Stimulated activated CD4-positive, alpha-beta T cell treated with anti-CD3 and anti-CD28 coated beads, Interleukin-15, amount 100 ng/mL, for 48 hours (primary cell): ENCODE data around the gene SMAD7.

Experiments
- DNase-seq, 2 donors: peaks; one replicate each; pipeline ENCODE4 v3.0.0-alpha.2; 2020; ENCODE audit warnings: low read depth in 2 of 2

Gene SMAD7

DNA sequence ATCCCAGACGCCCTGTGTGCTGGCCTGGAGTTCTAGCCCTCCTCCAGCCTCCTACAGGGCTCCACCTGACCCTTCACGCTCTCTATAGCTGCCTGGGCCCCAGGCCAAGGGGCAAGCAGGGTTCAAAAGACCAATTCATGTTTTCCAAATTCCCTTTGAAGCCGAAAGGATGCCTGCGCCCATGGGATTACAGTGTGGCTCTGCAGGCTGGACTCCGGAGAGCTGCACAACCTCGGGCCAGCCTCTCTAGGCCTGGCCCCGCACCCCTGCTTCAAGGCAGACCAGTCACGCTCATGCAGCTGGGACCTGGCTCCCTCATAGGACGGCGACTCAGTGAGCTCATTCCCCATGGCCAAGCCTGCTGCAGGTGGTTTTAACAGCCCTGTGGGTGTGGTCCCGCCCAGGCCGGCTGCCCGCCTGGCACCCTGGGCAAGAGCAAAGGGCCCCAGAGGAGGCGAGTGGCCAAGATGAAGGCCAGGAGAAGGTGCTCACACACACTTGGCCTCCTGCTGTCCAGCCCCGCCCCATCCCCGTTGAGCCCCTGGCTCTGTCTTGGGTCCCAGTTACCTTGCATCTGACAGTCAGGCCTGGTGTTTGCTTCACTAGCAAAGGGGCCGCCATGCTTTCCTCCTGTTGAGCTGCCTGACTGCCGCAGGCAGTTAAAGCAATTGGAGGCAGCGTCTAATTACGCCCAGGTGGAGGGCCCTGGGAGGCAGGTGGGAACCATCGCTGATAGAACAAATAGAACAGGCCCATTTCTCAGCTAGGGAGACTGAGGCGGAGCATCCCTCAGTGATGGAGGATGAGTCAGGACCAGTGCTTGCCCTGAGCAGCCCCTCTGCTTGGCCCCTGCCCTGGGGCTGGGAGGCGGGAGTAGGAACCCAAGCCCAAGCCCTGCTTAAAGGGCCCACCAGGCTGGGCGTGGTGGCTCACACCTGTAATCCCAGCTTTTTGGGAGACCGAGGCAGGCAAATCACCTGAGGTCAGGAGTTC is 56.9 kb downstream of the SMAD7 start:
- no peak for DNase-seq

DNA sequence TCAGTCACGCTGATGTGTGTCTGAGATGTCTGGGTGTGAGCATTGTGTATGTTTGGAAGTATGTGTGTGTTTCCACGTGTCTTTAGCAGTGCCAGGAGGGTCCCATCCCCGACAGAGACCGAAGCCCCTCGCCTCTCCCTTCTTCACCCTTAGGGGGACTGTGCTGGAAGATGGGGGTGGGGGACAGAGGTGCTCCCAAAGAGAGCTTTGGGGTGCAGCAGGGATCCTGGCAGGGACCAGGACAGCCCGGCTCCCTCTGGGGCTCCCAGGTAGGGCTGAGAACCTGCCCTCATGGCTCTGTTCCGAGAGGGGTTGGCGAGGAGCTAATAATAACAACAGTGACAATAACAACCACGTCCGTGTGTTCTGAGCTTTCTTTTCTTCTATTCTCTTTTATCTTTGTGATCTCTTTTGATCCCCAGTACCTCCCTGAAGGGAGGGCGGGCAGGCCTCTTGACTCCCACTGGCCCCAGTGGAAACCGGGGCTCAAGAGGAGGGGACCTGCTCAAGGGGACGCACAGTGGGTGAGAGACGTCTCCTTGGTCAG is 57.6 kb downstream of the SMAD7 start:
- DNase-seq: no peak

DNA sequence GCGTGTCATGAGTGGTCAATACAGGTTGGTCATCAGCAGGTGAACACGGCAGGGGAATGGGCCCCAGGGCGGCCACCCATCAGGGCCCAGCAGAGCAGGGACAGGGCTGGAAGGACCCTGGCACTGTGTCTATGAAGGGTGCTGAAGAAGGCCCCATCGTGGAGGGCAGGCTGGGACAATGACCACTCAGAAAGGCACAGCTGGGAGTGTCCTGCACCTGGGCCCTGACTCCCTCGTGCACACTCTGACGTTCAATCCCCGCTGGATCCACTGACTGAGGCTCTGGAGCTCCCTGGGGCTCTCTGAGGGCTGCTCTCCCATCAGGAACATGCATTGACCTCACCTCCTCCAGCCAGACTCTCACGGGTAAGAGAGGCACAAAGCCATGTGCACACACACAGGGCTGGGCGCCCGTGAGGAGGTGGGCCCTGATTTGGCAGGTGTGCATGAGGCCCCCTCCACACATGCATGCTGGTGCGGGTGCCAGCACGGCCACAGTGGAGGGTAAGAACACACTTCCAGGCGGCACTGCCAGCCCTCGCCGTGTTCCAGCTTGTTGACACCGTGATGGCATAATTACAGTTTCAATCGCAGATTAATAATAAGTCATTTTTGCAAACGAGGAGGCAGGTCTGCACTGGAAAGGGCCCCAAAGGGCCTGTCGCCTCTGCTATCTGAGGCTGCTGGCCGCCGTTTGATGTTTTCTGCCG is 58.5 kb downstream of the SMAD7 start:
- no peak for DNase-seq

DNA sequence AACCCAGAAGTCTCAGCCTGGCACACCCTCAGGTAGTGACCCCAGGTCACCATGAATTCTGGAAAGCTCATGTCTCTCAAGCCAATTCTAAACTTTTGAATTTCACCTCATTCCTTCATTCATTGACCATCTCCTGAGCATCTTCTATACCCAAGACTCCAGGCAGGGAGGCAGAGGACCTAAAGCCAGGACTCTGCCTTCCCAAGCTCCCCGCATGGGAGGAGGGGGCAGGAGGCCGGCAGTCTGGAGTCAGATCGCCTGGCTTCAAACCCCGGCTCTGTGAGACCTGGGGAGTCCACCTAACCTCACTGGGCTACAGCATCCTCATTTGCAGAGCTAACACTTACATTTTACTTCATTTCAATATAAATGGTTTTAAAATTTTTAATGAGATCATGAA is 59.0 kb downstream of the SMAD7 start:
- DNase-seq: no peak

DNA sequence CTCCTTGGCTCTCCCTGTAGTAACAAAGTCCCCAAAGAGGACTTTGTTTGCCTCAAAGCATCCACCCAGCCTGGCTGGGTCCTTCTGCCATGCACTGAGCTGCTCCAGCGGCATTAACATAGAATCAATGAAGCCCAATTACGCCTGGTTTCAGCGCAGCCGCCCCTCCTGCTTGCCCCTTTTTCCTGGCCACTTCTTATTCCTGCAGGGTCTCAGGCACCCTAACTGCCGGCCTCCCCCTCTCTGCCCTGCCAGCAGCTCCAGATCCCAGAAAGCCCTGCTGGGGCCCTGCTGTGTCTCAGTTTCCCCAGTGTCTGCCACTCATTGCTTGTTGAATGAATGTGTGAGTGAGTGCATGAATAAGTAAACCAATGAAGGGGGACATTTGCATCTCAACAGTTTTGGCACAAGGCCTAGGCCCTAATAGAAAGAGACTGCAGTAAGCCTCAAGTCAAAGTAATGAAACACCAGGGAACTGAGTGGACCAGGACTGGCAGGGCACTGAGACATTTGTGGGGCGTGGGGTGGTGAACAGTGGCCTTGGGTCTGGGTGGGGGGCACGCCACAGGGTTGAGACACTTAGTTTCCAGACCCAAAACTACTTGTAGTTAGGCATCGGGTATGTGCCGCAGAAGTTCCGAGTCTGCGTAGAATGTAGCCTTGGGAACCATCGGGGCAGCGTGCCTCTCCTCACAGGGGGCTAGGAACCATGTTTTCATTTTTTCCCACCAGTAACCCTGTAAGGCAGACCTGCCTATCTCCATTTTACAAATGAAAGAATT is 60.6 kb downstream of the SMAD7 start:
- DNase-seq: no peak

DNA sequence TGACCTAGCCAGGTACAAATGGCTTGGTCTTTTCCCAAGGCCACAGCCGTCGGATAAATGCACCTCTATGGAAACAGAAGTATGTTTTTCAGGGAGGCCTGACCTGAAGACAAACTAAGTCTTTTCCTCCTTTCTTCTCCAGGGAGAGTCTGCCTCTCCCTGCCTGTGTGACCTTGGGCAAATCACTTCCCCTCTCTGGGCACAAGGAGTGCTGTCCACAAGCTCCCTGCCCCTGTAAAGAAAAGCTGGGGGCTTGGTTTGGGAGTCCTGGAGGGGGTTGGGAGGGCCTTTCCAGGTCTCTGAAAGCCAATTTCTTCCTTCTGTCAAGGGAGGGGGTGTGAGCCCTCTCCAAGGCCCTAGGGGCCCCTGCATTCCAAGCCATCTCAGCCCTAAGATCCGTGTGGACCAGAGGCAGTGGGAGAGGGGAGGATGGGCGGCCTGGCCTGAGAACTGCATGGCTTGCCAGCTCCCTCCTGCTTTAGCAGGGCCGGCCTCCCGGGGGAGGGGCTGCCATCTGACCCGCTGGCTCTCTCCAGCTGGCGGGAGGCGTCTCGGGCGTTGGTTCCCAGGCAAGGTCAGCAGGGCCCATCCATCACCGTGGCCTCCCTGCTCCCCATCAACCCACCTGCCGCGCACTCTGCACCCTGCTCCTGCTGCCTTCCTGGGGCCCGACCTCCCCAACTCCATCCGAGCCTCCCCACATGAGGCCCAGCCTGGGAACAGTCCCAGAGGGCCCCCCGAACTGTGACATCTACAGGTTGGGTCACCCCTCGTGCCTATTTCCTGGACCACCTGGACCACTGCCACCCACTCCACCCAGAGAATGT is 61.4 kb downstream of the SMAD7 start:
- no peak for DNase-seq

DNA sequence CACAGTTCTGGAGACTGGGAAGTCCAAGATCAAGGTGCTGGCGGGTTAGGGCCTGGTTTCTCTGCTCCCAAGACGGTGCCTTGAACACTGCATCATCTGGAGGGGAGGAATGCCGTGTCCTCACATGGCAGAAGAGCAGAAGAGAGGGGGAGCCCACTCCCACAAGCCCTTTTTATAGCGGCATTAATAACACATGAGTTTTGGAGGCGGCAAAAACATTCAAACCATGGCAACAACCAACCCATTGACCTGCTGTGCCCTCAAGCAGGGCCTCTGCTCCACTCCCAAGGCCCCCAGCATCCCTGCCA is 62.0 kb downstream of the SMAD7 start:
- no peak for DNase-seq

DNA sequence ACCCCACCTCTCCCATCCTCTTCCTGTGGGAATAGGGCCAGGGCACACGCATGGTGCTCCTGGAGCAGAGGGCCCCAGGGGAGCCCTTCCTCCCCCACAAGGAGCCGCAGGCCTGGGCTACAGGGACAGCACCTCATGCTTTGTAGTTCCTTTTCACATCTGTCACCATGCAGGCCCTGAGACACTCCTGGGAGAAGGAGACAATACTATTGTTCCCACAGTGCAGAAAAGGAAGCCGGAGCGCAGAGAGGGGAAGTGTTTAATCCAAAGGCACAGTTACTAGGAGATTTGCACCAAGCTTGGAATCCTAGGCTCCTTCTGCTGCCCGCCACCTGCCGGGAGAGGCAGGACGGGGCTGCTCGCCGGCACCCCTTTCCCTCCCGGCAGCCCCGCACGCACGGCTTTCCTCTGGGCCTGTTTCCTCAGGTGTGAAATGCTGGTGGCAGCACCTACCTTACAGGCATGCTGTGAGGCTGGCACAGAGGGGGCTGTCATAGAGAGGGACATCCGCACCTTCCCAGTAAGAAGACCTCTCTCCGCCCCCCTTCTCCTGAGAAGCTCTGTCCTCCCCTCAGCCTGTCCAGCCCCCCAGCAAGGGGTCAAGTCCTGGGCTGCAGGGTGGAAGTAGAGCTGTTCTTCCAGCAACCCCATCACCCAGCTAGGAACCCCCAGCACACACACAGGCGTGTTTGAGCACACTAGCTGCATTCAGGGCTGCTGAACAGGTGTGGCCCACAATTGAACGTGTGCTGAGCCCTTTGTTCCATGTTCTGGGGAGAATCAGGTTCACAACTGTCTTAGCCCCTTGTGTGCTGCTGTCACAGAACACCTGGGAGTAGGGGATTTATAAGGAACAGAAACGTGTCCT is 62.6 kb downstream of the SMAD7 start:
- no peak for DNase-seq

DNA sequence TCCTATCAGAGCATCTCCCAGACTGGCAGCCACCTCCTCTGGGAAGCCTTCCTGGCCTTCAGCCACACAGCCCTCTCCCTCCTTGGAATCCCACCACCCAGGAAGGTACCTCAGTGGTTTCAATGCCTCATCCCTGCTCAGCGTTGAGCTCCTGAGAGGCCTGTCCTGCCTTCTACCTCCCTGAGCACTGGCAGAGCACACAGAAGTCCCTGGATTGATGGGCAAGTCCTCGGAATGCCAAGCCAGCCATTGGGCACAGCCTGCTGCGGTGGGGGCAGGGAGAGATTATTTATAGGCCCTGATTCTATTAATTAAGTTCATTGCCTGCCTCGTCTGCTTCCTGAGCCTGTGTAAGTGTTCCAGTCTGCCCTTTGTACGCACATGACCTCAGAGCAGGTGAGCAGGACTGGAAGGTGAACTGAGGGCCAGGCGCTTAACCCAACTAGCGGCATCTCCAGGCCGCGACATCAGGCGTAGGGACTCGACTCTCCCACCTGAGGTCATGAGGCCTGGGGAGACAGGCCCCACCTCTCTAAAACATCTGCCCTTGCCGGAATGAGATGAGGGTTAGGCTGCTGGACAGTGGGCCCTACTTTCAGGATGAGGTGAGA is 63.4 kb downstream of the SMAD7 start:
- no peak for DNase-seq

DNA sequence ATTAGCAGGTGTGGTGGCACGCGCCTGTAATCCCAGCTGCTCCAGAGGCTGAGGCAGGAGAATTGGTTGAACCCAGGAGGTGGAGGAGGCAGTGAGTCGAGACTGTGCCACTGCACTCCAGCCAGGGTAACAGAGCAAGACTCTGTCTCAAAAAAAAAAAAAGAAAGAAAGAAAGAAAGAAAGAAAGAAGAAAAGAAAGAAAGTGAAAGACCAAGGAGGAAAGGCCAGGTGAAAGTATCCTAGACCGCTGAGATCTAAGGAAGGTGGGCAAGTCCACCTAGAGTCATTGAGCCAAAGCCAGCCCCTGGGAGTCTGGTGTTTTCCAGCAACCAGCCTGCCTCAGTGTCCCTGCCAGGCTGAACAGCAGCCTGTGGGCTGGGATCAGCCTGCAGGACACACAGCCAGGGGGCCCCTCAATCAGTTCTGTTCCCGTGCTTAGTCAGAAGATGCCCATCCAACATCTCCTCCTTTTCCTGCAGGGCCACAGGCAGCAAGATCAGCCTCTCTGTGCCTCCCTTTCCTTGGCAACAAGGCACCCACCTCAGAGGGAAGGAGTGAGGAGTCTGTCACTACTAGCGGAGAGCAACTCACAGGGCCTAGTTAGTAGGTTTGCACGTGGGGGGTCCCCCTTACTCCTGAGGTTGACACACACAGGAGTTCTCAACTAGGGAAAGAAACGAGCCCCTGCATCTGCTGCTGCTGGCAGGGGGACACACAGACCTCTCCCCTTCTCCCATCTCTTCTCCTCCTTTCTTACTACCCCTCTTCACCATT is 64.1 kb downstream of the SMAD7 start:
- DNase-seq: no peak

DNA sequence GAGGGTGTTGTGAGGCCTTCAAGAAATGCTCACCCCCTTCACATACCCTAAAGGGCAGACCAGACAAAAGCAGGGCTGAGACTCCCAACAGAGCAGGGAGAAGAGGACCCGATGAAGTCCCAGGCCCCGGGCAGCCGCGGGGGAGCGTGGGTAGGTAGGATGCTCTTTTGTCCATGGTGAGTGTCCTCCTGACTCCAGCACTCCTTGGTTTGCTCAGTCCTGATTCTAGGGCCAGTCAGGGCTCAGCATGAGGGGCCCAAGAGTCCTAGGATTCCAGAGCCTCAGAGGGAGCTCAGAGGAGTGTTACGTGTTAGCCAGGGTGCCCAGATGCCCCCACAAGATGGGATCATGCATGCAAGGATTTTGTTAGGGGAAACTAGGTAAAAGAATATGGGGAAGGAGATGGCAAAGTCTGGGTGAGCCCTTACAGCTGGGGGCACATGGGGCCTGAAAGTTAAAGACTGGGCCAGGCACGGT is 64.8 kb downstream of the SMAD7 start:
- DNase-seq: no peak

DNA sequence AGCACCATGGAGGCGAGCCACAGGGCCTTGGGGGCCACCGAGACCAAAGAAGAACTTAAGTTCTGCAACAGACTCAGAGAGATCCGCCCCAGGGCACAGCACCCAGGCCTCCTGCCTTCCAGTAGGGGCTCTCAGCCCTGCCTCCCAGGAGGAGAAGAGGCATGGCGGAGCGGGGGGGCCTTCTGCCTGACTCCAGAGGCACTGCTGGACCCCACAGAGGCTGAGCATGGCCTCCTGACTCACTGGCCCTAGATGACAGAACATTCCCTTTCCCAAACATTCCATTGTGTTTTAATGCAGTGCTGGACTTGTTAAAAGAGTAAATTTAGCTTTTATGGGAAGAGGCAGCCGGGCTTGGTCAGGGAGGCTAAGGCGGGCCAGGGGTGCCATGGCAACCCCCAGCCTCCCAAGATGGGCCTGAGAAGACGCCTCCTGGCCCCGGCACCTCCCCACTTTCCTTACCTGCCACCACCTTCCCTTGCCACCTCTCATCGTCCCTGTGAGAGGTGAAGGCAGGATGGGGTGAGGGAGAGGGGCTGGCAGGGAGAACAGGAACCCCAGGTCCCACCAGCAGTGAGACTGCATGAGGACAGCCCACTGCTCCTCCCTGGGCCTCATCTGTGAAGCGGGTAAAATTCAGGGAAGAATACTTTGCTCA is 65.4 kb downstream of the SMAD7 start:
- DNase-seq: no peak

DNA sequence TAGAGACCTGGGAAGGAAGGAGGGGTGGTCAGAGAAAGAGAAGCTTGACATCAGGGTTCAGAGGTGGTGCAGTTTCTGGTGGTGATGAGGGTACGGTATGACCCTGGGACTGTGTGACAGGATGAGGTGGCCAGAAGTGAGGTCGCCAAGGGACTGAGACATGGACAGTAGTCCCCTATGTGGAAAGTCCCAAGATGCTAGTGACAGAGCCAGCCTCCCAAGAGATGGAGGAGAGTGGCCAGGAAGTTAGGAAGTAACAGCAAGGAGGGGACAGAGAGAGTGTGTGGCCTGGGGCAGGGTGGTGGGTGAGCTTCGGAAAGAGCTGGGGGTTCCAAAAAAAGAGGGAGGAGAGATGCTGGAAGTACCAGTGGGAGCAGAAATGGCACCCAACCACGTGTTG is 66.0 kb downstream of the SMAD7 start:
- no peak for DNase-seq

DNA sequence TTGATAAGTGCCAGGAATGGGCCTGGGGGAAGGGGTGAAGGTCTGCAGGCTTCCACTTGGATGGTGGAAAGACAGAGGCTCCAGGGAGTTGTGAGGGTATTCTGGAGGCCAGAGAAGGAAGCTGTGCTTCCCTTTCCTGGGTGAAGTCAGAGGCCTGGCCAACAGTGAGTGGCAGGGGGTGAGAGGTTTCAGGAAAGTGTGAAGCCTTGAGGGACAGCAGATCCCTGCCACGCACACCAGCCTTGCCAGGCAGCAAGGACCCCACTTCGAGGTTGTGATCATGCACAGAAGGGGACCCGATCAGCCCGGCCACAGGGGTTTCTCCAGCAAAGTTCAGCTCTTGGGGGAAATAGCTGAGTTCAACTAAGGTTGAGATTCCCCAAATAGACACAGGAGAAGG is 66.5 kb downstream of the SMAD7 start:
- DNase-seq: no peak

DNA sequence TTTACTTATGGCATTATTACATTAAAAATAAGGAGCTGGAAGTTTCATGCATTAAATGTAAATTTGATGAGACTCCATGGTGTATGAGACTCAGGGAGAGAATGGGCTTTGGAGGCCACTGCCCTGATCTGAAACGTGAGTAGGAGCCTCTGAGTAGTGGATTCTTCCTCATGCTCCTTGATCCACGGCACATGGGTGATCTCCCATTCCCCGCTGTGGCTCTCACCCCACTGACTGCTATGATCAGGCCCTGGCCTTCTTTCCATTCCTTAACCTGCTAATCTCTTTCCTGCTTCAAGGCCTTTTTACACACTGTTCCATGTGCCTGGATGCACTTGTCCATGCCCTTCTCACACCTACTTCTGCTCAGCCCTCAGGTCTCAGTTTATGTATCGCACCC is 68.4 kb downstream of the SMAD7 start:
- DNase-seq: no peak

DNA sequence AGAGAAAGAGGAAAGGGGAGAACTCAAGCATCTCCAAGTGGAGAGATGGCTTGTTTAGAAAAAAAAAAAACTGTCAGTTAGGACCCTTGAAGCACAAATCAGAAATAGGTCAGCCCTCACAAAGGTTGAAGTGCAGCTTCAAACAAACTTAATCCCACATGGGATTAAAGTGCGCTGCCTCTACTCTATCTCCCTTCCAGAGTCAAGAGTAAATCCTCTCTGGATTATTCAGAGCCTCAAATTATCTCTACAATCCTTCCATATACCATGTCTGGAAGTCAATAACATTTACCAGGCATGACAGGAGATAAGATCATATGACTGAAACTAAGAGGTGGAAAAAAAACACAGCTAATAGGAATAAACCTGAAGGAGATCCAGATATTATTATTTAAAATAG is 69.8 kb downstream of the SMAD7 start:
- no peak for DNase-seq

DNA sequence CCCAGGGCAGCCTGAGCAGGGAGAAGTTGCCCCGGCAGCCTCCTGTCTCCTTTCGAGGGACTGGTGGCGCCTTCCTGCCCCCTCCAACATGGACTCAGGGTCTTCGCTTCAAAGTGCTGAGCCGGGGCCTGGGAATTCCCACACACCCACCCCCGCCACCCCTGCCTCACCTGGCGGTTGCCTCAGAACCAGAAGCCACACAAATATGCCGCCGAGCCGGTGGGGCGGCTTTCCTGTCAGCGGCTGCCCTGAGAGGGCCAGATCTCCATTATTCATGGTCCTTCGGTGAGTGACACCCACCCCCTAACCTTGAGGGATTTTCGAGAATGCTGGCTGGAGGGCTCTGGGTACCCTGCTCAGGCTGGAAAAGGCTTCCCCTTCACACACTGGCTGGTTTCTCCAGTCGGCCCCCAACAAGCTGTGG is 71.7 kb downstream of the SMAD7 start:
- DNase-seq: no peak

DNA sequence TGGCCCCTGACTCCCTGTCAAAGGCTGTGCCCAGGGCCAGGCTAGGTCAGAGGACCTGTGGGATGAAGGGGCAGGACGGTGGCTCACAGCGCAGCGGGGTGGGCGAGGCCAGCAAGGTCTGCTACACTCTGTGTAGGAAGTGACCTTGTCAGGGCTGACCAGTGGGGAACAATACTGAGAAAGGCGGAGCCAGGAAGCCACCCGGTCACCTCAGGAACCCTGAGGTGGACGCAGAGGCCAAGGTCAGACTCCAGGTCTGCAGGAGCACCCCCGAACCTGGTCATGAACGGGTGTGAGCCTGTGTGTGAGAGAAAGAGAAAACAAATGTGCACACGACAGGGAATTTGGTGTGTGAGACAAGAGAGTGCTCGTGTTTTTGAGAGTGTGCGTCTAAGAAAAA is 72.3 kb downstream of the SMAD7 start:
- no peak for DNase-seq
